KOPT-K1 (cell line): Measurements from ENCODE around the gene ATP5F1B.

Experiments
- H3K27ac ChIP-seq: fragments of 200-600 bp; sonication (generic); 2 replicates; pipeline ENCODE4 v1.5.1; 2016; ENCODE audit warnings: antibody characterized with exemption, mild to moderate bottlenecking, low read depth, low read length; ENCODE audit not compliant: poor library complexity, severe bottlenecking
- H3K36me3 ChIP-seq: fragments of 200-600 bp; sonication (generic); 2 replicates; pipeline ENCODE4 v1.5.1; 2017; ENCODE audit warnings: antibody characterized with exemption, mild to moderate bottlenecking, low read length, moderate library complexity; ENCODE audit not compliant: insufficient read depth
- H3K9me3 ChIP-seq: fragments of 200-600 bp; sonication (generic); 2 replicates; pipeline ENCODE4 v1.5.1; 2017; ENCODE audit warnings: antibody characterized with exemption, low read length, mild to moderate bottlenecking; ENCODE audit not compliant: insufficient read depth, poor library complexity, severe bottlenecking

Gene ATP5F1B

GRCh38 chr12:56602239-56602638 lies 43.5 kb downstream of the ATP5F1B start:
- H3K36me3 ChIP-seq: peaks cover 100% of the 10 kb centered on the region

GRCh38 chr12:56601503-56601902 lies 44.3 kb downstream of the ATP5F1B start:
- no peak overlapping the region for H3K27ac ChIP-seq
- no peaks in the 10 kb centered on the region for H3K9me3 ChIP-seq
- peaks cover 100% of the 10 kb centered on the region for H3K36me3 ChIP-seq

More at GRCh38 chr12:56602239-56602638, 43.5 kb downstream of the ATP5F1B start:
- H3K9me3 ChIP-seq: no peaks in the 10 kb centered on the region
- H3K27ac ChIP-seq: no peak overlapping the region

- H3K27ac ChIP-seq: no peak overlapping the region
- H3K36me3 ChIP-seq: peaks cover 100% of the 10 kb centered on the region
- H3K9me3 ChIP-seq: no peaks in the 10 kb centered on the region
Observed at GRCh38 chr12:56600753-56601152, 45.0 kb downstream of the ATP5F1B start.

GRCh38 chr12:56599797-56600196 lies 46.0 kb downstream of the ATP5F1B start:
- H3K27ac ChIP-seq: no peak overlapping the region
- no peaks in the 10 kb centered on the region for H3K9me3 ChIP-seq
- H3K36me3 ChIP-seq: peaks cover 100% of the 10 kb centered on the region

- Histone ChIP-seq H3K9me3 (no peaks in the 10 kb centered on the region), H3K27ac (no peak overlapping the region), H3K36me3 (peaks cover 96% of the 10 kb centered on the region)
Observed at GRCh38 chr12:56599041-56599440, 46.7 kb downstream of the ATP5F1B start.

- no peaks in the 10 kb centered on the region for H3K9me3 ChIP-seq
- H3K36me3 ChIP-seq: peaks cover 73% of the 10 kb centered on the region
- H3K27ac ChIP-seq: no peak overlapping the region
Observed at GRCh38 chr12:56596815-56597214, 49.0 kb downstream of the ATP5F1B start.

- Histone ChIP-seq H3K9me3 (no peaks in the 10 kb centered on the region), H3K27ac (no peak overlapping the region), H3K36me3 (peaks cover 47% of the 10 kb centered on the region)
Observed at GRCh38 chr12:56593909-56594621, 51.7 kb downstream of the ATP5F1B start.

GRCh38 chr12:56591961-56592360 lies 53.8 kb downstream of the ATP5F1B start:
- H3K27ac ChIP-seq: no peak overlapping the region

GRCh38 chr12:56591126-56591525 lies 54.7 kb downstream of the ATP5F1B start:
- Histone ChIP-seq H3K27ac (no peak overlapping the region), H3K9me3 (no peaks in the 10 kb centered on the region), H3K36me3 (peaks cover 35% of the 10 kb centered on the region)

More at GRCh38 chr12:56591961-56592360, 53.8 kb downstream of the ATP5F1B start:
- Histone ChIP-seq H3K9me3 (no peaks in the 10 kb centered on the region), H3K36me3 (peaks cover 44% of the 10 kb centered on the region)

GRCh38 chr12:56590237-56590830 lies 55.5 kb downstream of the ATP5F1B start:
- peaks cover 27% of the 10 kb centered on the region for H3K36me3 ChIP-seq
- H3K9me3 ChIP-seq: no peaks in the 10 kb centered on the region
- H3K27ac ChIP-seq: no peak overlapping the region

GRCh38 chr12:56589783-56590182 lies 56.0 kb downstream of the ATP5F1B start:
- Histone ChIP-seq H3K36me3 (peaks cover 22% of the 10 kb centered on the region; the same call in 1 of the 2 replicates), H3K27ac (no peak overlapping the region), H3K9me3 (no peaks in the 10 kb centered on the region)
